Keratinocyte (primary cell): ENCODE results near the gene NAXD.

Experiments used
- CTCF ChIP-seq, 3 experiments: IDR thresholded peaks in 1 of 3; conservative IDR thresholded peaks in 1 of 3; optimal IDR thresholded peaks in 1 of 3; 2 replicates in 2 of 3; 3 replicates in 1 of 3; pipeline versions ENCODE3 to v1.5.1; 2011; ENCODE audit warnings: low read length in 3 of 3, mild to moderate bottlenecking in 3 of 3, moderate library complexity in 2 of 3, control low read depth in 1 of 3, inconsistent platforms in 1 of 3; ENCODE audit not compliant: insufficient read depth in 2 of 3; ENCODE audit errors: extremely low read depth in 1 of 3
- EZH2 ChIP-seq: IDR thresholded peaks from one replicate; pipeline ENCODE4 v1.6.1; 2012; ENCODE audit warnings: inconsistent platforms, mild to moderate bottlenecking, low read length, moderate library complexity

- TF ChIP-seq CTCF (optimal IDR thresholded peaks at IDR 0.05 in 1 of 3, IDR thresholded peaks at IDR 0.05 in 1 of 3, conservative IDR thresholded peaks at IDR 0.05 in 1 of 3; ENCODE audit: extremely low read depth in 1 of 3, insufficient read depth in 2 of 3, low read length in 3 of 3) = no peak
- no peak for TF ChIP-seq EZH2
Measured at GRCh38 chr13:110684388-110685056, 69.2 kb downstream of the NAXD start.
